DOHH2 (cell line): ENCODE results near the gene ZMIZ2.

Source experiments
- H3F3A ChIP-seq: fragments of 200-600 bp; sonication (generic), shearing (Covaris generic); 2 replicates; pipeline ENCODE4 v1.6.0; 2016; ENCODE audit warnings: antibody characterized with exemption, mild to moderate bottlenecking; ENCODE audit not compliant: control insufficient read depth, insufficient read depth
- H3K27ac ChIP-seq: fragments of 200-600 bp; sonication (generic); 2 replicates; pipeline ENCODE4 v1.5.1; 2014; ENCODE audit warnings: low read depth, mild to moderate bottlenecking, low read length, moderate library complexity
- H3K27me3 ChIP-seq: fragments of 200-600 bp; sonication (generic); 2 replicates; pipeline ENCODE4 v1.6.1; 2014; ENCODE audit warnings: mild to moderate bottlenecking, low read length, mixed read lengths; ENCODE audit not compliant: control insufficient read depth
- H3K36me3 ChIP-seq: fragments of 200-600 bp; sonication (generic); 2 replicates; pipeline ENCODE4 v1.6.1; 2014; ENCODE audit warnings: mild to moderate bottlenecking, low read length, moderate library complexity, mixed read lengths; ENCODE audit not compliant: control insufficient read depth
- H3K4me1 ChIP-seq: fragments of 200-600 bp; sonication (generic); 2 replicates; pipeline ENCODE4 v1.6.1; 2014; ENCODE audit warnings: mild to moderate bottlenecking, low read length, mixed read lengths; ENCODE audit not compliant: control insufficient read depth
- H3K4me2 ChIP-seq: fragments of 200-600 bp; sonication (generic); 2 replicates; pipeline ENCODE4 v1.6.0; 2014; ENCODE audit warnings: mild to moderate bottlenecking, low read length, moderate library complexity
- H3K4me3 ChIP-seq: fragments of 200-600 bp; sonication (generic); 2 replicates; pipeline ENCODE4 v1.5.1; 2014; ENCODE audit warnings: mild to moderate bottlenecking, low read length, mixed read lengths
- H3K79me2 ChIP-seq: fragments of 200-600 bp; sonication (generic); 2 replicates; pipeline ENCODE4 v1.6.1; 2014; ENCODE audit warnings: mild to moderate bottlenecking, low read length, mixed read lengths; ENCODE audit not compliant: control insufficient read depth
- H3K9me2 ChIP-seq: fragments of 200-600 bp; sonication (generic); replicated peaks from 2 replicates; pipeline ENCODE4 v1.6.1; 2014; ENCODE audit warnings: mild to moderate bottlenecking, low read length, mixed read lengths; ENCODE audit not compliant: control insufficient read depth
- H3K9me3 ChIP-seq: fragments of 200-600 bp; sonication (generic); 2 replicates; pipeline ENCODE4 v1.6.1; 2014; ENCODE audit warnings: antibody characterized with exemption, low read length, mixed read lengths; ENCODE audit not compliant: control insufficient read depth, insufficient read depth
- H4K20me1 ChIP-seq: fragments of 200-600 bp; sonication (generic); 2 replicates; pipeline ENCODE4 v1.6.0; 2014; ENCODE audit warnings: low read depth, mild to moderate bottlenecking, antibody characterized with exemption, low read length, moderate library complexity; ENCODE audit not compliant: control insufficient read depth, insufficient read depth
- CTCF ChIP-seq: fragments of 200-600 bp; sonication (generic); IDR thresholded peaks from one replicate; pipeline ENCODE4 v1.5.1; 2014; ENCODE audit warnings: antibody characterized with exemption, mild to moderate bottlenecking, low read depth, low read length; ENCODE audit not compliant: poor library complexity, severe bottlenecking
- EZH2phosphoT487 ChIP-seq: fragments of 200-600 bp; sonication (generic); IDR thresholded peaks from 2 replicates; pipeline ENCODE4 v1.6.1; 2017; ENCODE audit warnings: borderline replicate concordance, mild to moderate bottlenecking, antibody characterized with exemption, low read length, moderate library complexity, mixed read lengths

ZMIZ2 gene

DNA sequence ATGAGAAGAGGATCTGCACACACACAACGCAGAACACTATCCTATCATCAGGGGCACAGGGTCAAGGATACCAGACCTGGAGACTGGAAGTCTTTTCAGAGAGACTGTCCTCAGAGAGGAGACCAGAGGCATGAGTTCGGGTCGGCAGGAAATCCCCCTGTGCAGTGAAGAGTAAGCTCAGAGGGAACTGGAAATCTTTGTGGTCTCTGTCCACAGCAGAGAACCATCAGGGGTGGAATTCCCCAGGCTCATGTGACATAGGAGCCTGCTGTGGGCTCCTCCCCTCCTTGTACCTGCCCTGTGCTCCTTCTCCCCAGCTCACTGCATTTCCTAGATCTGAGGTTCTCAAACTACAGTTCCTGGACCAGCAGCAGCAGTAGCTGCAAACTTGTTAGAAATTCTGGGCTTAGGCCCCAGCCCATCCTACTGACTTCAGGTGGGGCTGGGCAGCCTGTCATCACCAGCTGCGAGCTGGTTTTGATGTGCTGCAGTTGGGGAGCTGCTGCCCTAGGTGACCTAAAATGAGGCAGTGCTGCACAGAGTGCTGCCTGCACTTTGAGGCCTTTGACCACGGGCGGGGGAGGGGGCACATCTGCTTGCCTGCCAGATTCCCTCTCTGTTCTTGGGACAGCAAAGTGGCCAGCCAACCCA, 2.4 kb downstream of the ZMIZ2 start:
- H3K27me3 ChIP-seq, result no peaks in the 10 kb centered on the region
- H3K9me2 ChIP-seq, result no peaks in the 10 kb centered on the region
- peaks cover 39% of the 10 kb centered on the region; the same call in 1 of the 2 replicates for H4K20me1 ChIP-seq
- peaks cover 27% of the 10 kb centered on the region for H3K36me3 ChIP-seq
- H3K27ac ChIP-seq, result 0 out of 2 replicates have a peak overlapping the region, but pooled peaks have one; percentile 16
- peaks cover 56% of the 10 kb centered on the region for H3K4me1 ChIP-seq
- H3K9me3 ChIP-seq, result no peaks in the 10 kb centered on the region
- peaks cover 4% of the 10 kb centered on the region; the same call in 1 of the 2 replicates for H3F3A ChIP-seq
- H3K79me2 ChIP-seq, result peaks cover 69% of the 10 kb centered on the region
- TF ChIP-seq EZH2phosphoT487, result no peak
- TF ChIP-seq CTCF, result no peak
- peak overlapping the region; percentile 82 for H3K4me2 ChIP-seq
- H3K4me3 ChIP-seq, result peak overlapping the region; percentile 89

GRCh38 chr7:44752822-44753221, 4.2 kb downstream of the ZMIZ2 start:
- Histone ChIP-seq H3K9me3 (no peaks in the 10 kb centered on the region), H3K79me2 (peaks cover 69% of the 10 kb centered on the region), H3K4me2 (peak overlapping the region; percentile 24), H3K27me3 (no peaks in the 10 kb centered on the region), H3K4me1 (peaks cover 52% of the 10 kb centered on the region), H3K36me3 (peaks cover 41% of the 10 kb centered on the region), H4K20me1 (peaks cover 39% of the 10 kb centered on the region; the same call in 1 of the 2 replicates), H3K27ac (no peak overlapping the region), H3F3A (peaks cover 4% of the 10 kb centered on the region; the same call in 1 of the 2 replicates), H3K4me3 (peak overlapping the region; percentile 4; the same call in 1 of the 2 replicates), H3K9me2 (no peaks in the 10 kb centered on the region)
- TF ChIP-seq EZH2phosphoT487 (no peak), CTCF (no peak)

- Histone ChIP-seq H3K79me2 (peaks cover 57% of the 10 kb centered on the region), H3K9me3 (no peaks in the 10 kb centered on the region), H3K9me2 (no peaks in the 10 kb centered on the region), H4K20me1 (peaks cover 30% of the 10 kb centered on the region; the same call in 1 of the 2 replicates), H3K4me1 (peaks cover 39% of the 10 kb centered on the region), H3K27me3 (no peaks in the 10 kb centered on the region), H3F3A (peaks cover 4% of the 10 kb centered on the region; the same call in 1 of the 2 replicates), H3K27ac (no peak overlapping the region), H3K36me3 (peaks cover 43% of the 10 kb centered on the region), H3K4me2 (no peak overlapping the region), H3K4me3 (no peak overlapping the region)
- TF ChIP-seq EZH2phosphoT487 (no peak), CTCF (no peak)
Observed at GRCh38 chr7:44754802-44755697, 6.4 kb downstream of the ZMIZ2 start.
